ENCODE data around the gene TRAPPC14. TPM values are rescaled to one million over a fixed set of nuclear protein-coding genes. Genes with fewer than 3 reads are reported as not detected.

TRAPPC14 gene
- polyA plus RNA-seq, 4 donors = 16.7 to 28.0 (median 23.7) TPM

GRCh38 chr7:100107125-100107737 lies 51.3 kb downstream of the TRAPPC14 start:
- Histone ChIP-seq H3K27me3 (ENCODE audit: control insufficient read depth in 3 of 3, insufficient read depth in 3 of 3, low read length in 3 of 3) (no peaks in the 10 kb centered on the region), H3K9me3 (ENCODE audit: control insufficient read depth in 2 of 2, insufficient read depth in 1 of 2, low read depth in 1 of 2, low read length in 1 of 2) (no peaks in the 10 kb centered on the region), H3K4me3 (ENCODE audit: low read depth in 1 of 3, low read length in 3 of 3) (no peak overlapping the region), H3K36me3 (ENCODE audit: control insufficient read depth in 3 of 3, insufficient read depth in 2 of 3, low read depth in 1 of 3, low read length in 3 of 3) (peaks cover 6 to 91% (median 10%) of the 10 kb centered on the region in 3 donors), H3K4me1 (ENCODE audit: control insufficient read depth in 3 of 3, insufficient read depth in 2 of 3, low read depth in 1 of 3, low read length in 2 of 3) (peaks cover 0 to 3% (median 3%) of the 10 kb centered on the region in 3 donors), H3K27ac (ENCODE audit: low read depth in 1 of 3, low read length in 2 of 3) (no peak overlapping the region)
- FAIRE-seq = no peak
- WGBS, 3 donors = 83 to 89% (median 86%) methylated on average over 19 to 25 of the region's 25 CpGs
- no peak for DNase-seq

- FAIRE-seq = no peak
- WGBS, 3 donors = 78 to 80% (median 80%) methylated on average over 17 of the region's 17 CpGs
- H3K27me3 ChIP-seq (ENCODE audit: control insufficient read depth in 3 of 3, insufficient read depth in 3 of 3, low read length in 3 of 3) = no peaks in the 10 kb centered on the region
- H3K4me1 ChIP-seq (ENCODE audit: control insufficient read depth in 3 of 3, insufficient read depth in 2 of 3, low read depth in 1 of 3, low read length in 2 of 3) = peaks cover 0 to 3% (median 3%) of the 10 kb centered on the region in 3 donors
- no peaks in the 10 kb centered on the region for H3K9me3 ChIP-seq (ENCODE audit: control insufficient read depth in 2 of 2, insufficient read depth in 1 of 2, low read depth in 1 of 2, low read length in 1 of 2)
- no peak for DNase-seq
- H3K4me3 ChIP-seq (ENCODE audit: low read depth in 1 of 3, low read length in 3 of 3) = no peak overlapping the region
- peaks cover 4 to 85% (median 5%) of the 10 kb centered on the region in 3 donors for H3K36me3 ChIP-seq (ENCODE audit: control insufficient read depth in 3 of 3, insufficient read depth in 2 of 3, low read depth in 1 of 3, low read length in 3 of 3)
- H3K27ac ChIP-seq (ENCODE audit: low read depth in 1 of 3, low read length in 2 of 3) = no peak overlapping the region
Measured at GRCh38 chr7:100106633-100107032, 51.9 kb downstream of the TRAPPC14 start.

GRCh38 chr7:100105534-100105933 lies 53.0 kb downstream of the TRAPPC14 start:
- DNase-seq = no peak
- Histone ChIP-seq H3K4me3 (ENCODE audit: low read depth in 1 of 3, low read length in 3 of 3) (no peak overlapping the region), H3K4me1 (ENCODE audit: control insufficient read depth in 3 of 3, insufficient read depth in 2 of 3, low read depth in 1 of 3, low read length in 2 of 3) (peaks cover 0 to 3% (median 3%) of the 10 kb centered on the region in 3 donors), H3K27me3 (ENCODE audit: control insufficient read depth in 3 of 3, insufficient read depth in 3 of 3, low read length in 3 of 3) (no peaks in the 10 kb centered on the region), H3K36me3 (ENCODE audit: control insufficient read depth in 3 of 3, insufficient read depth in 2 of 3, low read depth in 1 of 3, low read length in 3 of 3) (peaks cover 3 to 75% (median 5%) of the 10 kb centered on the region in 3 donors), H3K27ac (ENCODE audit: low read depth in 1 of 3, low read length in 2 of 3) (no peak overlapping the region), H3K9me3 (ENCODE audit: control insufficient read depth in 2 of 2, insufficient read depth in 1 of 2, low read depth in 1 of 2, low read length in 1 of 2) (no peaks in the 10 kb centered on the region)
- FAIRE-seq = no peak
- 96 to 100% (median 98%) methylated on average over 4 of the region's 4 CpGs for WGBS, 3 donors

Other genes starting within 250 kb of the TRAPPC14 start
- 10 to 100 TPM; 18.8 to 36.3 (median 20.0) TPM for gene TRIM4, start 239.2 kb downstream of the TRAPPC14 start, polyA plus RNA-seq
- under 1 TPM in 2 of 4 donors, not detected in 2; 0.22 to 0.33 TPM for gene GJC3, start 229.1 kb downstream of the TRAPPC14 start, polyA plus RNA-seq
- gene AZGP1, start 182.7 kb downstream of the TRAPPC14 start, polyA plus RNA-seq = 10 to 100 TPM in 3 of 4 donors, 1 to 10 TPM in 1; 8.3 to 62.4 (median 33.9) TPM
- 10 to 100 TPM; 10.8 to 47.8 (median 19.1) TPM for gene ZKSCAN1, start 143.1 kb downstream of the TRAPPC14 start, polyA plus RNA-seq
- gene ZSCAN21, start 108.9 kb downstream of the TRAPPC14 start, polyA plus RNA-seq = 10 to 100 TPM in 1 of 4 donors, 1 to 10 TPM in 3; 4.0 to 12.5 (median 6.5) TPM
- 10 to 100 TPM; 20.3 to 55.2 (median 27.2) TPM for gene ZNF3, start 77.0 kb downstream of the TRAPPC14 start, polyA plus RNA-seq
- 10 to 100 TPM; 76.7 to 92.0 (median 85.6) TPM for gene COPS6, start 69.8 kb downstream of the TRAPPC14 start, polyA plus RNA-seq
- 10 to 100 TPM; 35.8 to 87.8 (median 63.3) TPM for gene MCM7, start 57.3 kb downstream of the TRAPPC14 start, polyA plus RNA-seq
- 10 to 100 TPM; 14.9 to 20.6 (median 17.2) TPM for gene AP4M1, start 57.1 kb downstream of the TRAPPC14 start, polyA plus RNA-seq
- 10 to 100 TPM; 12.2 to 33.5 (median 25.6) TPM for gene TAF6, start 39.4 kb downstream of the TRAPPC14 start, polyA plus RNA-seq
- 10 to 100 TPM in 1 of 4 donors, 1 to 10 TPM in 3; 2.5 to 14.0 (median 7.5) TPM for gene CNPY4, start 39.1 kb downstream of the TRAPPC14 start, polyA plus RNA-seq
- gene MBLAC1, start 31.8 kb downstream of the TRAPPC14 start, polyA plus RNA-seq = 1 to 10 TPM; 2.0 to 3.3 (median 2.7) TPM
- gene LAMTOR4, start 9.8 kb downstream of the TRAPPC14 start, polyA plus RNA-seq = 100 to 1,000 TPM; 141 to 370 (median 222) TPM
- 1 to 10 TPM in 2 of 4 donors, under 1 TPM in 1, not detected in 1; 0.67 to 4.4 (median 1.2) TPM for gene GAL3ST4, start 9.9 kb upstream of the TRAPPC14 start, polyA plus RNA-seq
- gene GPC2, start 18.7 kb upstream of the TRAPPC14 start, polyA plus RNA-seq = 1 to 10 TPM in 1 of 4 donors, under 1 TPM in 1, not detected in 2; 0.94 to 2.1 TPM
- gene STAG3, start 19.2 kb upstream of the TRAPPC14 start, polyA plus RNA-seq = 1 to 10 TPM in 2 of 4 donors, under 1 TPM in 1, not detected in 1; 0.81 to 9.6 (median 3.6) TPM
- gene PVRIG, start 61.2 kb upstream of the TRAPPC14 start, polyA plus RNA-seq = 1 to 10 TPM in 2 of 4 donors, under 1 TPM in 2; 0.45 to 1.2 (median 0.91) TPM
- gene SPDYE3, start 149.0 kb upstream of the TRAPPC14 start, polyA plus RNA-seq = 1 to 10 TPM in 1 of 4 donors, under 1 TPM in 1, not detected in 2; 0.06 to 3.1 TPM
- 100 to 1,000 TPM in 1 of 4 donors, 10 to 100 TPM in 3; 39.1 to 117 (median 57.2) TPM for gene PILRB, start 199.4 kb upstream of the TRAPPC14 start, polyA plus RNA-seq
- 1 to 10 TPM in 3 of 4 donors, under 1 TPM in 1; 0.81 to 5.0 (median 3.4) TPM for gene PILRA, start 214.8 kb upstream of the TRAPPC14 start, polyA plus RNA-seq

All from small intestine (tissue), 7 donors.